Brain microvascular endothelial cell (primary cell): Measurements from ENCODE around the gene IL12RB2.

Source experiments
- DNase-seq: peaks from one replicate; pipeline ENCODE4 v3.0.0-alpha.2; 2020
- H3K27ac ChIP-seq: fragments of 250-450 bp; sonication (Bioruptor Pico); 2 replicates; pipeline ENCODE4 v1.5.1; 2020; ENCODE audit warnings: mild to moderate bottlenecking, moderate library complexity
- H3K27me3 ChIP-seq: fragments of 250-450 bp; sonication (Bioruptor Pico); replicated peaks from 2 replicates; pipeline ENCODE4 v1.5.1; 2020; ENCODE audit warnings: mild to moderate bottlenecking
- H3K36me3 ChIP-seq: fragments of 250-450 bp; sonication (Bioruptor Pico); replicated peaks from 2 replicates; pipeline ENCODE4 v1.5.1; 2020; ENCODE audit warnings: mild to moderate bottlenecking
- H3K4me3 ChIP-seq: 2 replicates; pipeline ENCODE4 v1.5.1; 2011; ENCODE audit warnings: low read depth, mild to moderate bottlenecking, control low read depth, low read length, moderate library complexity
- in situ Hi-C: cut with HindIII; loops from 2 replicates; pipeline ENCODE4 v1.10.0; 2017; ENCODE audit warnings: low sequenced_read_pairs, low pct_ligation_motif_present
- TF ChIP-seq, protein P1 (sequence below): IDR thresholded peaks from 2 replicates; pipeline ENCODE4 v1.5.1; 2011; ENCODE audit warnings: low read depth, mild to moderate bottlenecking, moderate library complexity, low read length, control low read depth, inconsistent platforms; ENCODE audit errors: missing control alignments

The IL12RB2 gene

DNA sequence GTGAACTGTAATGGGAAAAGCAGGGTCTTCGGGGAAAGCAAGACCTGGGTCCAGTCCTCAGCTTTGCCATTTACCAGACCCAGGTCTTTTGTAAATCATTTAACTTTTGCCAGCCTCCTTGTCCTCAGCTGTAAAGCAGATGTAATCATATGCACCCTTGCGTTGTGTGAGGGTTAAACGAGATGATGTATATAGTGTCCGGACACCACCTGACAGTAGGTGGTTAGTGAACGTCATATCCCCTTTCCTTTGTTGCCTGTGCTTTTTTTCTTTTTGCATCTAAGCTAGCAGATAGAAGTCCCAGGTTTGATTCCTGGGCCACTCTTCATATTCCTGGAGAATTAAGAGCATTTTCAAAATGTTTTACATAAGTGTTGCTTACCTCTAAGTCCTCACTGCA is 28.5 kb downstream of the IL12RB2 start:
- DNase-seq, result no peak
- in situ Hi-C loops, result loop anchor here (25.0 kb wide), 1 partner anchor 151 kb away; no protein-coding TSS in a partner anchor
- Histone ChIP-seq H3K27me3 (no peaks in the 10 kb centered on the region), H3K4me3 (no peak overlapping the region), H3K36me3 (no peaks in the 10 kb centered on the region), H3K27ac (no peak overlapping the region)
- TF ChIP-seq, protein P1, sequence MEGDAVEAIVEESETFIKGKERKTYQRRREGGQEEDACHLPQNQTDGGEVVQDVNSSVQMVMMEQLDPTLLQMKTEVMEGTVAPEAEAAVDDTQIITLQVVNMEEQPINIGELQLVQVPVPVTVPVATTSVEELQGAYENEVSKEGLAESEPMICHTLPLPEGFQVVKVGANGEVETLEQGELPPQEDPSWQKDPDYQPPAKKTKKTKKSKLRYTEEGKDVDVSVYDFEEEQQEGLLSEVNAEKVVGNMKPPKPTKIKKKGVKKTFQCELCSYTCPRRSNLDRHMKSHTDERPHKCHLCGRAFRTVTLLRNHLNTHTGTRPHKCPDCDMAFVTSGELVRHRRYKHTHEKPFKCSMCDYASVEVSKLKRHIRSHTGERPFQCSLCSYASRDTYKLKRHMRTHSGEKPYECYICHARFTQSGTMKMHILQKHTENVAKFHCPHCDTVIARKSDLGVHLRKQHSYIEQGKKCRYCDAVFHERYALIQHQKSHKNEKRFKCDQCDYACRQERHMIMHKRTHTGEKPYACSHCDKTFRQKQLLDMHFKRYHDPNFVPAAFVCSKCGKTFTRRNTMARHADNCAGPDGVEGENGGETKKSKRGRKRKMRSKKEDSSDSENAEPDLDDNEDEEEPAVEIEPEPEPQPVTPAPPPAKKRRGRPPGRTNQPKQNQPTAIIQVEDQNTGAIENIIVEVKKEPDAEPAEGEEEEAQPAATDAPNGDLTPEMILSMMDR, result no peak

DNA sequence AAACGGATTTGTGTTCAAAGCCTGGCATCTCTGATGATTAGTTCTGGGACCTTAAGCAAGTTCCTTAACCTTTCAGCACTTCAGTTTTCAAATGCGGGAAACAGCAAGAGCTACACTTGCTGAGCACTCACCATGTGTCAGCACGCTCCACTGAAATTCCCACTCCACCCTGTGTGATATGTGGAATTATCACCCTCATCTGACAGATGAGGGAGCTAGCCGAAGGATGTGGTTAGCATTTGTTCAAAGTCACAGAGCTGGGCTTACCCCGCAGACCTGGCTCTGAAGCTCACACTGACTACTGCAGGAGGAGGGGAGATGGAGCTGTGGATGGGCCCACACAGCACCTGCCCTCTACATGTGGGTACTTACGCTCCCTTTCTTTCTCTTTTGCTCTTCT is 29.1 kb downstream of the IL12RB2 start:
- Histone ChIP-seq H3K27me3 (no peaks in the 10 kb centered on the region), H3K27ac (no peak overlapping the region), H3K36me3 (no peaks in the 10 kb centered on the region), H3K4me3 (no peak overlapping the region)
- no peak for DNase-seq
- in situ Hi-C loops, result loop anchor here (25.0 kb wide), 1 partner anchor 151 kb away; no protein-coding TSS in a partner anchor
- TF ChIP-seq, protein P1, result no peak

DNA sequence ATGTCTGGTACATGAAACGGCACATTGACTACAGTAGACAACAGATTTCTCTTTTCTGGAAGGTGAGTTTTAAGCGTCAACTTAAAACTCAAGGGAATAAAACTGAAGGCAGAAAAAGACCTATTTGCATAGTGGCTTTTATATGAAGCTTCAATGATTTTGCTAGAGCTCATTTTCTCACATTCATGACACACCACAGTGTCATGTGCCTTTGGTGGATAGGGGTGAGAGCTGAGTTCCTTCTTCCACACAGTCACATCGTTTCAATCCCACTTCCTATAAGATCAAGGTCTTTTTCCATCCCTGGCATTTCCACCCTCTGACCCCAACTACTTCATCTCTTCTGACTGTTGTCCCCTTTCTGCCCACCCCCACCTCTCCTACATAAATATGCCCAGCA is 31.0 kb downstream of the IL12RB2 start:
- no peak for DNase-seq
- Histone ChIP-seq H3K27me3 (no peaks in the 10 kb centered on the region), H3K36me3 (no peaks in the 10 kb centered on the region), H3K4me3 (no peak overlapping the region), H3K27ac (no peak overlapping the region)
- TF ChIP-seq, protein P1, result no peak
- in situ Hi-C loops, result loop anchor here (25.0 kb wide), 1 partner anchor 149 kb away; no protein-coding TSS in a partner anchor

DNA sequence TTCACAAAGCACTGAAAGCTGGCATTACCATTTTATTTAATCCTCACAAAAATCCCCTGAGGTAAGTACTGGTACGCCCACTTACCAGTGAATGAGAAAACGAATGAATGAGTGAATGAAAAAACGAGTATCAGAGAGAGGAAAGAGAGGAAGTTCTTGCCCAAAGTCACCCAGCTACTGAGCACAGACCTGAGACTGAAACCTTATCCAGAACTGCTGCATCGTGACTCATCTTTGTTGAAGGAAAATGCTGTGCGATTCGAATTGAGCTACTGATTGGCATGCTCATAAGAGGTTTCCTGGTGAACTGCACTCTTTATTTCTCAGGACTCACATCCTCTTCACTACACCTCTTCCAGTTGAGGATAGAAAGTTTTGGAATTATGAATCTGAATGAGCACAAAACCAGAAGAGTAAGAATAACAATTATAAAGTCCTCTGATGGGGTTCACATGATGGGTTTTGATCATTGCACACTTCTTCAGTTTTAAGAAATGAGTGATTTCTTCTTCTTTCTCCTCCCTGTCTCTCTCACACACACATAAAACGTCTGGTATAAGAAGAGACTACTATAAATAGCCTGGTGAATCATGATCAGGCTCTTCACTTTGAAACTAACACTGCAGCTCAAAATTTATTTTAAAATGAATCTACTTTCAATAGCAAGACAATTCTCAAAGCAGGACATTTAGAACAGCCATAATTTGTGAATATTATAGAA is 32.1 kb downstream of the IL12RB2 start:
- H3K36me3 ChIP-seq, result no peaks in the 10 kb centered on the region
- peak; percentile 81 for DNase-seq
- TF ChIP-seq, protein P1, result no peak
- no peak overlapping the region for H3K4me3 ChIP-seq
- no peaks in the 10 kb centered on the region for H3K27me3 ChIP-seq
- in situ Hi-C loops, result loop anchor here (25.0 kb wide), 1 partner anchor 148 kb away; no protein-coding TSS in a partner anchor
- peak overlapping the region; percentile 89 for H3K27ac ChIP-seq

DNA sequence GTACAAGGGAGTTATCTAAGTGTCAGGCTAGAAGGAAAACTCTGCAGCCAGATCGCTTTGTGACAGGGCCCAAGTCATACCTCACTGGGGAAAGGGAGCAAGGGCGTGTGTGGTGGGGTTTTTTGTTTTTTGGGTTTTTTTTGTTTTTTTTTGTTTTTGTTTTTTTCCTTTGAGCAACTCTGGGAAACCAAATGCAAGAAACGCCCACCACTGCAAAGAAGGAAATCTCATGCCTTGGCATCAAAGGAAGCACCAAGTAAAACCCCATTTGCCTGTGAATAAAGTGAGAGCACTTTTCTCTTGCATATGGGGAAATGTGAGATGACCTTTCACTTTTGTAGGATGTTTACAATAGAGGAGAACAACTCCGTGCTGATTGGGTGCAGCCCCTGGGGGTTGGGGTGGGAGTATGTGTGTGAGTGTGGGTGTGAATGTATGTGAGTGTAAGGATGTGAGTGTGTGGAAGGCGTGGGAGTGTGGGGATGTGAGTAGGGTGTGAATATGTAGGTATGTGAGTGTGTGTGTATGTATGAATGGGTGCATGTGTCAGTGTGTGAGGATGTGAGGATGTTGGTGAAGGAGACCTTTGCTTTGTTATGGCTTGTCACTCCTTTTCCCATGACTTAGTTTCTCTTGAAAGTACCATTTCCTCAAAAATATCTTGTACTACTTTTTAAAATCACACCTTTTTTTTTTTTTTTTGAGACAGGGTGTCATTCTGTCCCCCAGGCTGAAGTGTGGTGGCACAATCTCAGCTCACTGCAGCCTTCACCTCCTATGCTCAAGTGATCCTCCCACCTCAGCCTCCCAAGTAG is 34.6 kb downstream of the IL12RB2 start:
- TF ChIP-seq, protein P1, result no peak
- Histone ChIP-seq H3K36me3 (no peaks in the 10 kb centered on the region), H3K27ac (no peak overlapping the region), H3K4me3 (no peak overlapping the region), H3K27me3 (no peaks in the 10 kb centered on the region)
- in situ Hi-C loops, result loop anchor here (25.0 kb wide), 1 partner anchor 145 kb away; no protein-coding TSS in a partner anchor
- DNase-seq, result no peak
